ENCODE results near the gene PPP1CB.

DNA sequence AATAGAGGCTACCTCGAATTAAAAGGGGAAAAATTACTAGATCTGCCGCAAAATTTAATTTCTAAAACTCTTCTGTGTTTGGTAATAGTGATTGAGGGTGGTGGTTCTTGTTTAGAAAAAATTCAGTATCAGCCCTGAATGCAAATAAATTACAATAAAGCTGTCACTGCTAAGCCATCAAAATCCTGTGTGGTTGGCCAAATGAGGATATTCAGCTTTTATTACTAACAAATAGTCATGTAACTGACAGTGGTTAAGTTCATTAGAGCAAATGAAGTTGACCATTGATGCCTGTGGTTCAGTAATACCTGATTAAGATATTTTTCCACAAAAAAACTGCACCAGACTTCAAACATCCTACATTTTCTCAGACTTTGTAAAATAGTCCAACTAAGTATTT, 14.4 kb downstream of the PPP1CB start:
- TF ChIP-seq, protein P1, sequence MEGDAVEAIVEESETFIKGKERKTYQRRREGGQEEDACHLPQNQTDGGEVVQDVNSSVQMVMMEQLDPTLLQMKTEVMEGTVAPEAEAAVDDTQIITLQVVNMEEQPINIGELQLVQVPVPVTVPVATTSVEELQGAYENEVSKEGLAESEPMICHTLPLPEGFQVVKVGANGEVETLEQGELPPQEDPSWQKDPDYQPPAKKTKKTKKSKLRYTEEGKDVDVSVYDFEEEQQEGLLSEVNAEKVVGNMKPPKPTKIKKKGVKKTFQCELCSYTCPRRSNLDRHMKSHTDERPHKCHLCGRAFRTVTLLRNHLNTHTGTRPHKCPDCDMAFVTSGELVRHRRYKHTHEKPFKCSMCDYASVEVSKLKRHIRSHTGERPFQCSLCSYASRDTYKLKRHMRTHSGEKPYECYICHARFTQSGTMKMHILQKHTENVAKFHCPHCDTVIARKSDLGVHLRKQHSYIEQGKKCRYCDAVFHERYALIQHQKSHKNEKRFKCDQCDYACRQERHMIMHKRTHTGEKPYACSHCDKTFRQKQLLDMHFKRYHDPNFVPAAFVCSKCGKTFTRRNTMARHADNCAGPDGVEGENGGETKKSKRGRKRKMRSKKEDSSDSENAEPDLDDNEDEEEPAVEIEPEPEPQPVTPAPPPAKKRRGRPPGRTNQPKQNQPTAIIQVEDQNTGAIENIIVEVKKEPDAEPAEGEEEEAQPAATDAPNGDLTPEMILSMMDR (IDR thresholded peaks at IDR 0.05) = no peak
- no peak for TF ChIP-seq POLR2A (IDR thresholded peaks at IDR 0.05)
- no peak for TF ChIP-seq POLR2AphosphoS5 (IDR thresholded peaks at IDR 0.05)
- no peak for TF ChIP-seq EP300 (IDR thresholded peaks at IDR 0.05)
